DND-41 (cell line): ENCODE data around the gene COL4A1.

Experiments used
- EZH2 ChIP-seq: IDR thresholded peaks from 3 replicates; pipeline ENCODE4 v1.6.1; 2012; ENCODE audit warnings: borderline replicate concordance, low read depth, mild to moderate bottlenecking, moderate library complexity, low read length, inconsistent platforms; ENCODE audit not compliant: severe bottlenecking
- TF ChIP-seq, protein P1 (sequence below): IDR thresholded peaks from 2 replicates; pipeline ENCODE4 v1.5.1; 2012; ENCODE audit warnings: borderline replicate concordance, low read length, moderate library complexity, mild to moderate bottlenecking; ENCODE audit not compliant: poor library complexity, severe bottlenecking; ENCODE audit errors: extremely low read depth

DNA sequence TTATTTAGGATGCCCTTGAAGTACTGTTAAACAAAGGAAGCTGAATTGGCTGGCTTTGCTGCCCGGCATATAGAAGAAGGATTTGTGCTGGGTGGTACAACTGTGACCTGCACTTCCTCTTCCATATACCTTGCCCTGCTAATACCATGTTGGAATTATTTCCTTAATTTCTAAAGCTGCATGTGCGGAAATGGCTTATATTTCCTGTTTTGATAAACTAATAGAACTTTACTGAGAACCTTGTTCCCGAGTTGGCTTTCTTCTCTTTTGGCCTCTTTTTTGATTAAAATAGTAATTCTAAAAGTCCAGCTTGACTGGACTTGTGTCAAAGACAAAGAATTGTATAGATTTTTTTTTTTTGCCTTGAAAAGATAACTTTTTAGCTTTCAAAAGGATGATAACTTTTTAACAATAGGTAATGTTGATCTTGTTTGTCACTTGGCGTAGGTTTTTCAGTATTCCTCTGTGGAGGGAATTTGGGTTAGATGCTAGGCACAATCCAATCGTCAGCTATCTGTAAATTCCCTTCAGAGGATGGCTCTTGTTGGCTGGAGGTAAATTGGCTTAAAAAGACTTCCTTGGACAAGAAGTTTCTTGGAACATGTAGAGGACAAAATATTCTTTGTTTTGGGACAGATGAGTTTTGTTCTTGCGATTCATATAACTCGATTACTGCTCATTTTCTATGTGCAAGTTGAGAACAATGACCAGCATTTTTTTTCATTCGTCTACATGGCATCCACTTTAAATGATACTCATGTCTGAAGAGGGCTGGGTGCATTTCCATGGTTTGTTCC lies 41.5 kb upstream of the COL4A1 start:
- TF ChIP-seq, protein P1, sequence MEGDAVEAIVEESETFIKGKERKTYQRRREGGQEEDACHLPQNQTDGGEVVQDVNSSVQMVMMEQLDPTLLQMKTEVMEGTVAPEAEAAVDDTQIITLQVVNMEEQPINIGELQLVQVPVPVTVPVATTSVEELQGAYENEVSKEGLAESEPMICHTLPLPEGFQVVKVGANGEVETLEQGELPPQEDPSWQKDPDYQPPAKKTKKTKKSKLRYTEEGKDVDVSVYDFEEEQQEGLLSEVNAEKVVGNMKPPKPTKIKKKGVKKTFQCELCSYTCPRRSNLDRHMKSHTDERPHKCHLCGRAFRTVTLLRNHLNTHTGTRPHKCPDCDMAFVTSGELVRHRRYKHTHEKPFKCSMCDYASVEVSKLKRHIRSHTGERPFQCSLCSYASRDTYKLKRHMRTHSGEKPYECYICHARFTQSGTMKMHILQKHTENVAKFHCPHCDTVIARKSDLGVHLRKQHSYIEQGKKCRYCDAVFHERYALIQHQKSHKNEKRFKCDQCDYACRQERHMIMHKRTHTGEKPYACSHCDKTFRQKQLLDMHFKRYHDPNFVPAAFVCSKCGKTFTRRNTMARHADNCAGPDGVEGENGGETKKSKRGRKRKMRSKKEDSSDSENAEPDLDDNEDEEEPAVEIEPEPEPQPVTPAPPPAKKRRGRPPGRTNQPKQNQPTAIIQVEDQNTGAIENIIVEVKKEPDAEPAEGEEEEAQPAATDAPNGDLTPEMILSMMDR = no peak
- no peak for TF ChIP-seq EZH2
